B cell (primary cell): ENCODE results near the gene UCK1. TPM values are rescaled to one million over a fixed set of nuclear protein-coding genes. Genes with fewer than 3 reads are reported as not detected.

Experiments
- ATAC-seq: fragments of 200-7000 bp; cut with Tn5 transposase; one replicate; pipeline ENCODE4 v1.10.0; 2021; ENCODE audit warnings: low read depth, mild to moderate bottlenecking, moderate number of reproducible peaks, moderate library complexity
- CTCF ChIA-PET: fragments of 350-600 bp; sonication (Branson Sonifier 250); formaldehyde crosslinking; loops from one replicate; lab custom pipeline; 2021; ENCODE audit warnings: antibody characterized with exemption, inconsistent platforms; lab: Charles Lee
- POLR2A ChIA-PET: fragments of 350-600 bp; sonication (Branson Sonifier 250); formaldehyde crosslinking; loops from one replicate; lab custom pipeline; 2021; ENCODE audit warnings: antibody characterized with exemption; lab: Charles Lee
- DNase-seq: peaks from one replicate; pipeline ENCODE4 v3.0.0; 2013
- H2AFZ ChIP-seq: 2 replicates; pipeline ENCODE4 v1.6.1; 2012; ENCODE audit warnings: mild to moderate bottlenecking, low read depth, low read length; ENCODE audit not compliant: insufficient read depth, poor library complexity, severe bottlenecking
- H3K27ac ChIP-seq, 2 donors: 1 replicate in 1 of 2; 2 replicates in 1 of 2; pipeline ENCODE4 v1.5.1; 2012 to 2013; ENCODE audit warnings: low read length in 2 of 2, mild to moderate bottlenecking in 2 of 2, moderate library complexity in 1 of 2
- H3K27me3 ChIP-seq, 4 experiments: fragments of 200-600 bp in 1 of 4; sonication (generic) in 1 of 4; replicated peaks in 1 of 4; 1 replicate in 2 of 4; 2 replicates in 2 of 4; pipeline versions ENCODE4 v1.6.1 to v1.7.0; 2013 to 2016; ENCODE audit warnings: low read length in 3 of 4, mild to moderate bottlenecking in 2 of 4, mixed read lengths in 1 of 4, moderate library complexity in 1 of 4; ENCODE audit not compliant: insufficient read depth in 4 of 4, control insufficient read depth in 3 of 4; ENCODE audit errors: control extremely low read depth in 1 of 4
- H3K36me3 ChIP-seq, 2 experiments: replicated peaks in 1 of 2; 1 replicate in 1 of 2; 2 replicates in 1 of 2; pipeline versions ENCODE4 v1.6.1 to v1.7.1; 2013; ENCODE audit warnings: low read length in 1 of 2; ENCODE audit not compliant: insufficient read depth in 2 of 2, control insufficient read depth in 1 of 2; ENCODE audit errors: control extremely low read depth in 1 of 2, extremely low read depth in 1 of 2
- H3K4me1 ChIP-seq, 2 donors: fragments of 200-600 bp in 1 of 2; sonication (generic) in 1 of 2; 1 replicate in 1 of 2; 2 replicates in 1 of 2; pipeline versions ENCODE4 v1.5.1 to v1.6.1; 2013 to 2017; ENCODE audit warnings: low read length in 2 of 2; ENCODE audit not compliant: control insufficient read depth in 2 of 2, insufficient read depth in 2 of 2
- H3K4me2 ChIP-seq: replicated peaks from 2 replicates; pipeline ENCODE3; 2012; ENCODE audit warnings: mild to moderate bottlenecking, low read depth, low read length; ENCODE audit not compliant: poor library complexity, severe bottlenecking
- H3K4me3 ChIP-seq, 5 experiments: fragments of 200-600 bp in 1 of 5; sonication (generic) in 1 of 5; 1 replicate in 3 of 5; 2 replicates in 2 of 5; pipeline versions ENCODE4 v1.5.1 to v1.7.0; 2011 to 2016; ENCODE audit warnings: low read length in 4 of 5, mild to moderate bottlenecking in 4 of 5, low read depth in 2 of 5, control low read depth in 1 of 5, moderate library complexity in 1 of 5; ENCODE audit not compliant: insufficient read depth in 1 of 5; ENCODE audit errors: control extremely low read depth in 1 of 5, extremely low read depth in 1 of 5
- H3K79me2 ChIP-seq: fragments of 200-600 bp; sonication (generic); one replicate; pipeline ENCODE4 v1.6.0; 2016; ENCODE audit warnings: low read length; ENCODE audit not compliant: control insufficient read depth, insufficient read depth
- H3K9ac ChIP-seq: fragments of 200-600 bp; sonication (generic); 2 replicates; pipeline ENCODE4 v1.6.1; 2017; ENCODE audit warnings: mild to moderate bottlenecking, low read length, moderate library complexity
- H3K9me3 ChIP-seq, 3 donors: one replicate each; pipeline versions ENCODE4 v1.6.1 to v1.7.1; 2013; ENCODE audit warnings: low read length in 2 of 3; ENCODE audit not compliant: control insufficient read depth in 2 of 3, insufficient read depth in 1 of 3; ENCODE audit errors: control extremely low read depth in 1 of 3
- H4K20me1 ChIP-seq: 2 replicates; pipeline ENCODE4 v1.6.0; 2012; ENCODE audit warnings: mild to moderate bottlenecking, low read length; ENCODE audit not compliant: insufficient read depth, control insufficient read depth, poor library complexity, severe bottlenecking
- H3K27ac Mint-ChIP-seq: one replicate; pipeline ENCODE4 v1.8.0; 2021; ENCODE audit warnings: mixed read lengths
- H3K27me3 Mint-ChIP-seq: one replicate; pipeline ENCODE4 v1.8.0; 2021; ENCODE audit warnings: mixed read lengths
- H3K4me1 Mint-ChIP-seq: one replicate; pipeline ENCODE4 v1.8.0; 2021; ENCODE audit warnings: mixed read lengths
- H3K4me3 Mint-ChIP-seq: one replicate; pipeline ENCODE4 v1.8.0; 2021; ENCODE audit warnings: mixed read lengths
- H3K9me3 Mint-ChIP-seq: one replicate; pipeline ENCODE4 v1.8.0; 2022; ENCODE audit warnings: mixed read lengths; ENCODE audit not compliant: insufficient read depth
- EZH2 ChIP-seq: IDR thresholded peaks from 2 replicates; pipeline ENCODE4 v1.6.1; 2012; ENCODE audit warnings: borderline replicate concordance, low read depth, mild to moderate bottlenecking, moderate library complexity, low read length; ENCODE audit not compliant: insufficient read depth, poor library complexity, severe bottlenecking
- WGBS: methylation state at CpG from one replicate; pipeline ENCODE4 v1.1.5; 2013; ENCODE audit warnings: missing lambda C conversion rate; ENCODE audit not compliant: insufficient coverage; 5-methylcytosine and 5-hydroxymethylcytosine counted together
- intact Hi-C: fragments of 100-400 bp; cut with micrococcal nuclease; formaldehyde crosslinking; loops from one replicate; pipeline ENCODE4 v1.10.0; 2022
- polyA plus RNA-seq: library from polyadenylated mRNA; depleted of rRNA; stranded (reverse); fragments of >200 nt; gene quantifications from 2 replicates; pipeline ENCODE4 v1.2.3, GENCODE V29; 2012
- total RNA-seq, 2 donors: library from RNA; stranded (reverse); fragments of 120-200 nt in 1 of 2; gene quantifications; 1 replicate in 1 of 2; 2 replicates in 1 of 2; pipeline versions ENCODE4 v1.2.3 to v1.2.4, GENCODE V29; 2013 to 2022
- TF ChIP-seq, protein P1 (sequence below): fragments of 200-600 bp; IDR thresholded peaks from one replicate; pipeline ENCODE4 v1.8.0; 2022; ENCODE audit warnings: antibody characterized with exemption, mild to moderate bottlenecking

Gene UCK1
- total and polyA plus RNA-seq, 2 donors (not counting 1 experiment from before 2014, with no cell fraction given), result 25.3 to 39.3 TPM

DNA sequence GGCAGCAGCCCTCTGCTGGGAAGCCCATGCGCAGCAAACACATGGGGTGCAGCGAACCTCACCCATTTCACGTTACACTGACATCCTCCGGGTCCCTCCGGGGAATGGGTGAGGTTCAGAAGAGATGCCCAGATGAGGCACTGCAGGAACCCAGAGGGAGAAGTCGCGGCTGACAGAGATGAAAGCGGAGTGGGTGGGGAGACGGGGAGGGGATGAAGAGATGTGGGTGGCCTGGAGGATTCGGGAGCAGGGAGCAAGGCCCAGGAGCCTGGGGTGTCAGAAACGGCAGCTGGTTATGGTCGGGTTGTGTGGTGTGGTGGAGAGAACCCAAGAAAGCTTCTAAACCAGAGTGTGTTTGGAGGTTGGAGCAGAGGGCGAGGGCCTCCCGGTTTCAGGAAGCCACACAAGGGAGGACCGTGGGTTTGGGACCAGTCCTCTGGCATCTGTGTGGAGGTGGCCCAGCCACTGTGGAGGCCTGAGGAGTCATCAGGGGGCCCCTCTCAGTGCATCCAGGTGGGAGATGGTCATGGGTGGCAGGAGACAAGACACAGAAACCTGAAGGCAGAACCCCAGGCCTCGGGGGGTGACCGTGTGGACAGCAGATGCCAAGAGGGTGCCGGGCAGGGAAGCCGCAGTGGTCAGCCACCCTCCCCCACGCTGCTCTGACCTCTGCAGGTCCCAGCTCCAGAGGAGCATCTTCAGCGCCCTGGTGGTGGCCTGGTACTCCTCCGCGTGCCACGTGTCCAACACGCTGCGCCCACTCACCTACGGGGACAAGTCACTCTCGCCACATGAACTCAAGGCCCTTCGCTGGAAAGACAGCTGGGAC is 8.6 kb downstream of the UCK1 start:
- H3K79me2 ChIP-seq, result no peaks in the 10 kb centered on the region
- no peak overlapping the region for H3K9ac ChIP-seq
- no peaks in the 10 kb centered on the region for H4K20me1 ChIP-seq
- no peaks in the 10 kb centered on the region for H3K4me1 ChIP-seq
- no peak overlapping the region for H3K27ac ChIP-seq
- ChIA-PET CTCF (no interaction called here), POLR2A (no interaction called here)
- Mint-ChIP-seq H3K4me3 (no peak overlapping the region), H3K27ac (no peak overlapping the region), H3K27me3 (no peaks in the 10 kb centered on the region), H3K9me3 (no peaks in the 10 kb centered on the region), H3K4me1 (no peaks in the 10 kb centered on the region)
- no peak for ATAC-seq
- H3K4me2 ChIP-seq, result no peak overlapping the region
- 97% methylated on average over 27 of the region's 29 CpGs for WGBS
- no peak overlapping the region for H3K4me3 ChIP-seq
- H3K27me3 ChIP-seq, result no peaks in the 10 kb centered on the region
- no peak for DNase-seq
- H3K36me3 ChIP-seq, result peaks cover 0 to 85% of the 10 kb centered on the region in 2 experiments
- intact Hi-C loops, result no loop called here
- TF ChIP-seq, protein P1, sequence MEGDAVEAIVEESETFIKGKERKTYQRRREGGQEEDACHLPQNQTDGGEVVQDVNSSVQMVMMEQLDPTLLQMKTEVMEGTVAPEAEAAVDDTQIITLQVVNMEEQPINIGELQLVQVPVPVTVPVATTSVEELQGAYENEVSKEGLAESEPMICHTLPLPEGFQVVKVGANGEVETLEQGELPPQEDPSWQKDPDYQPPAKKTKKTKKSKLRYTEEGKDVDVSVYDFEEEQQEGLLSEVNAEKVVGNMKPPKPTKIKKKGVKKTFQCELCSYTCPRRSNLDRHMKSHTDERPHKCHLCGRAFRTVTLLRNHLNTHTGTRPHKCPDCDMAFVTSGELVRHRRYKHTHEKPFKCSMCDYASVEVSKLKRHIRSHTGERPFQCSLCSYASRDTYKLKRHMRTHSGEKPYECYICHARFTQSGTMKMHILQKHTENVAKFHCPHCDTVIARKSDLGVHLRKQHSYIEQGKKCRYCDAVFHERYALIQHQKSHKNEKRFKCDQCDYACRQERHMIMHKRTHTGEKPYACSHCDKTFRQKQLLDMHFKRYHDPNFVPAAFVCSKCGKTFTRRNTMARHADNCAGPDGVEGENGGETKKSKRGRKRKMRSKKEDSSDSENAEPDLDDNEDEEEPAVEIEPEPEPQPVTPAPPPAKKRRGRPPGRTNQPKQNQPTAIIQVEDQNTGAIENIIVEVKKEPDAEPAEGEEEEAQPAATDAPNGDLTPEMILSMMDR, result no peak
- no peak for TF ChIP-seq EZH2
- no peak overlapping the region for H2AFZ ChIP-seq
- H3K9me3 ChIP-seq, result no peaks in the 10 kb centered on the region

DNA sequence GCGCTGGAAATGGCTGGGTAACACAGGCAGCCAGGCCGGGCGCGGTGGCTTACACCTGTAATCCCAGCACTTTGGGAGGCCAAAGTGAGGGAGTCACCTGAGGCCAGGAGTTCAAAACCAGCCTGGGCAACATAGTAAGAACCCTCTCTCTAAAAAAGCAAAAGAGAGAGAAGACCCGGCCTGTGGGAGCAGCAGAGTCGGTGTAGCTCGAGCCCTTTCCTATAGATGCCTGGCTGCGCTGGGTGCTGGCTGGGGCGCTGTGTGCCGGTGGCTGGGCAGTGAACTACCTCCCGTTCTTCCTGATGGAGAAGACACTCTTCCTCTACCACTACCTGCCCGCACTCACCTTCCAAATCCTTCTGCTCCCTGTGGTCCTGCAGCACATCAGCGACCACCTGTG is 9.2 kb downstream of the UCK1 start:
- ATAC-seq, result no peak
- Histone ChIP-seq H3K27ac (no peak overlapping the region), H3K4me3 (no peak overlapping the region), H3K27me3 (no peaks in the 10 kb centered on the region), H3K36me3 (peaks cover 0 to 81% of the 10 kb centered on the region in 2 experiments), H3K79me2 (no peaks in the 10 kb centered on the region), H3K9me3 (no peaks in the 10 kb centered on the region), H3K4me2 (no peak overlapping the region), H2AFZ (no peak overlapping the region), H3K4me1 (no peaks in the 10 kb centered on the region), H3K9ac (no peak overlapping the region), H4K20me1 (no peaks in the 10 kb centered on the region)
- no peak for TF ChIP-seq EZH2
- TF ChIP-seq, protein P1, result no peak
- Mint-ChIP-seq H3K27ac (no peak overlapping the region), H3K4me1 (no peaks in the 10 kb centered on the region), H3K27me3 (no peaks in the 10 kb centered on the region), H3K4me3 (no peak overlapping the region), H3K9me3 (no peaks in the 10 kb centered on the region)
- CTCF ChIA-PET, result no interaction called here
- POLR2A ChIA-PET, result no interaction called here
- DNase-seq, result no peak
- 96% methylated on average over 12 of the region's 13 CpGs for WGBS
- intact Hi-C loops, result no loop called here
